ENCODE measurements around the gene UGGT1. TPM values are rescaled to one million over a fixed set of nuclear protein-coding genes. Genes with fewer than 3 reads are reported as not detected.

The UGGT1 gene
- total and polyA plus RNA-seq, 8 donors: 33.1 to 72.0 (median 36.3) TPM

DNA sequence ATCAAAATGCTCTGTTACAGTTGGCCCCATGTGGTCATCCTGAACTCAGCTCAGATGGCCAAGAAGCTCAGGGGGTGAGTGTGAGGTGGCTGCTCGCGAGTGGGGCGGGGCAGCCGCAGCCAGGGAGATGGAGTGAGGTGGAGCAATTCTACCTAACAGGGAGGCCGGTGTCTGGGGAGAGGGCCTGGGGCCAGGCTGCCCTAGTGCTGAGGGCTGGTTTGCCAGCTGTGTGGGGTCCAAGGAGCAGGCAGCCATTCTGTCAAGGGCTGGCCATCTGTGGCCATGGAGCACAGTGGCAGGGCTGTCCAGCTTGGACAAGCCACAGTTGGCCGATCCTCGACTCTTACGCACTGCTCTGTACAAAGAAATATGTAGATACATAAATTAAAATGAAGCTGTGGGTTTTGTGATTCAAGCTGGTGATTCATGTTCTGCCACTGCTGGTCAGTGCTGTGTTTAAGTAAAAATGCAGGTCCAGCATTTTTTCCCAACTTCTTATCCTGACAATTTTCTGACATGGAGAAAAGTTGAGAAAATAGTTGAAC is 145.6 kb downstream of the UGGT1 start:
- no peak for ATAC-seq
- no peak overlapping the region for H3K27ac ChIP-seq
- H3K27me3 ChIP-seq: peaks cover 5 to 17% of the 10 kb centered on the region in 2 donors
- TF ChIP-seq, protein P1, sequence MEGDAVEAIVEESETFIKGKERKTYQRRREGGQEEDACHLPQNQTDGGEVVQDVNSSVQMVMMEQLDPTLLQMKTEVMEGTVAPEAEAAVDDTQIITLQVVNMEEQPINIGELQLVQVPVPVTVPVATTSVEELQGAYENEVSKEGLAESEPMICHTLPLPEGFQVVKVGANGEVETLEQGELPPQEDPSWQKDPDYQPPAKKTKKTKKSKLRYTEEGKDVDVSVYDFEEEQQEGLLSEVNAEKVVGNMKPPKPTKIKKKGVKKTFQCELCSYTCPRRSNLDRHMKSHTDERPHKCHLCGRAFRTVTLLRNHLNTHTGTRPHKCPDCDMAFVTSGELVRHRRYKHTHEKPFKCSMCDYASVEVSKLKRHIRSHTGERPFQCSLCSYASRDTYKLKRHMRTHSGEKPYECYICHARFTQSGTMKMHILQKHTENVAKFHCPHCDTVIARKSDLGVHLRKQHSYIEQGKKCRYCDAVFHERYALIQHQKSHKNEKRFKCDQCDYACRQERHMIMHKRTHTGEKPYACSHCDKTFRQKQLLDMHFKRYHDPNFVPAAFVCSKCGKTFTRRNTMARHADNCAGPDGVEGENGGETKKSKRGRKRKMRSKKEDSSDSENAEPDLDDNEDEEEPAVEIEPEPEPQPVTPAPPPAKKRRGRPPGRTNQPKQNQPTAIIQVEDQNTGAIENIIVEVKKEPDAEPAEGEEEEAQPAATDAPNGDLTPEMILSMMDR (IDR thresholded peaks at IDR 0.05): no peak
- H3K4me3 ChIP-seq: no peak overlapping the region
- no peaks in the 10 kb centered on the region for H3K36me3 ChIP-seq
- intact Hi-C loops (cut with DNase I): loop anchor here in 1 of 2 donors (10.0 kb wide), 1 partner anchor 62 kb away; no protein-coding TSS in a partner anchor
- DNase-seq: no peak
- H3K4me1 ChIP-seq: peaks cover 0 to 12% of the 10 kb centered on the region in 2 donors
- H3K9me3 ChIP-seq: no peaks in the 10 kb centered on the region

DNA sequence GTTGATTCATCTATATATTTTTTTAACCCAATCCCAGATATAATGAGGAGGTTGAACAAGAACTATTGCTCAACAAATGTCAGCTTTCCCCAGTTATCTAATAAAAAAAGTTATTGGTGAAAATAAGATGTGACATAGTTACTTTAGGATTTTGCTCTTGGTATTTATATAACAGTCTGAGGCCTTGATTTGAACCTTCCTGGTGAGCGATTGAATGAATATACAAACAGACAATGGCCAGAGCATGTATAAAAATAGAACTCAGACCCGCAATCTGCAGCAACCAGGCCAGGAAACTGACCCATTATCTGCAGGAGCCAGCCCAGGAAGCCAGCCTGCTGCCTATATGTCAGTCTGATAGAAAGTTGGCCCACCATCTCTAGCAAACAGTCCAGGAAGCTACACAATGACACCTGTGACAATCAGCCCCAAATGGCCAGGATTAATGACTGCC is 146.1 kb downstream of the UGGT1 start:
- no peak overlapping the region for H3K27ac ChIP-seq
- TF ChIP-seq, protein P1 (IDR thresholded peaks at IDR 0.05): no peak
- intact Hi-C loops (cut with DNase I): loop anchor here in 1 of 2 donors (10.0 kb wide), 1 partner anchor 62 kb away; no protein-coding TSS in a partner anchor

DNA sequence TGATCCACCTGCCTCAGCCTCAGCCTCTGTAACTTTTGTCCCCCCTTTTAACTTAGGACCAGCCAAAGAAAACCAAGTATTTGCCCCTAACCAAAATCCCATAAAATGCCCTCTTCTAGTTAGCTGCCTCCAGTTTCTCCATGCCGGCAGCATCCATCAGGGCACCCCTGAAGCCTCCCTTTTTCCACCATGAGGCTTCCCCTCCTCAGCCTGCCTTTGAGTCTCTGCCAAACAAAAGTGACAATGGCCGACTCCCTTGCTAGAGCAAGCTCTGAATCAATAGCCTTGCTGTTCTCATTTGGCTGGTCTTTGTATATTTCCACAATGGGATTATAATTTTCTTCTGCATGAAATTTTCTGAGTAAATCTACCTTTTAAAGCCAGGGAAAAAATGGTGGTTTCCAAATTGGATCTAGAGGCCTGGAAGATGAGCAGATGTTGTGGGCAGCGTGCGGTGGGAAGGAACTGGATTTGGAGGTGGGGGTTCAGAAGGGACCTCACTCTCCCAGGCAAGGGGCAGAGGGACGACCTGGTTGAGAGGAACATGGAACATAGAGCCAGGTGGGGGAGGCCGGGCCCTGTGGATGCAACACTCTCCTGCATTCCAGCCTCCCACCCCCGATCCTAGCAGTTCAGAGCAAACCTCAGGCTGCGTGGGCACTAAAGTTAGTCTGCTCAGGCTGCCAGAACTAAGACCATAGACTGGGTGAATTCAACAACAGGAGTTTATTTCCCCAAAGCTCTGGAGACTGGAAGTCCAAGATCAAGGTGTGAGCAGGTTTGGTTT is 147.1 kb downstream of the UGGT1 start:
- Histone ChIP-seq H3K27me3 (peaks cover 0 to 2% of the 10 kb centered on the region in 2 donors), H3K4me1 (peaks cover 0 to 4% of the 10 kb centered on the region in 2 donors), H3K27ac (no peak overlapping the region), H3K4me3 (no peak overlapping the region), H3K9me3 (no peaks in the 10 kb centered on the region), H3K36me3 (no peaks in the 10 kb centered on the region)
- TF ChIP-seq, protein P1 (IDR thresholded peaks at IDR 0.05): no peak
- ATAC-seq (no peak), DNase-seq (no peak)
- intact Hi-C loops (cut with DNase I): loop anchor here in 1 of 2 donors (10.0 kb wide), 1 partner anchor 63 kb away; no protein-coding TSS in a partner anchor

More for the DNA sequence above, 146.1 kb downstream of the UGGT1 start:
- no peak overlapping the region for H3K4me3 ChIP-seq
- no peaks in the 10 kb centered on the region for H3K36me3 ChIP-seq
- H3K27me3 ChIP-seq: peaks cover 3 to 12% of the 10 kb centered on the region in 2 donors
- ATAC-seq (no peak), DNase-seq (no peak)
- H3K4me1 ChIP-seq: peaks cover 0 to 12% of the 10 kb centered on the region in 2 donors
- H3K9me3 ChIP-seq: no peaks in the 10 kb centered on the region

DNA sequence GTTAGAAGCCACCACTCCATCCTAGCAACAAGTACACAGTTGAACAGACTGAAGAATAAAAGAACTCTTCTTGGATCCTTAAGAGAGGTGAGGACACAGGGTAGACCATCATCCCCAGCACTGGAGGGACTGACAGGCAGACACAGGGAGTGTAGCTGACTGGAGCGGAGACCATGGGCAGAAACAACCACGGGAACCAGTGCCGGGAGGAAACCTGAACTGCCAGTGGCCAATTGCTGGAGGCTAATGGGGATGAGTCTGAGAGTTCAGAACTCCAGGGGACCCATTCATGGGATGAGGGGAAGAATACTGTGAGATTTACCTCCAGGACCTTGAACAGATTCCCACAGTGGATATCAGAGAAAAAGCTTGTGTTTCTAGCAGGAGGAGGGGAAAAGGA is 150.9 kb downstream of the UGGT1 start:
- Histone ChIP-seq H3K4me3 (no peak overlapping the region), H3K27ac (no peak overlapping the region), H3K27me3 (no peaks in the 10 kb centered on the region), H3K36me3 (no peaks in the 10 kb centered on the region), H3K9me3 (no peaks in the 10 kb centered on the region), H3K4me1 (no peaks in the 10 kb centered on the region)
- DNase-seq: no peak
- TF ChIP-seq, protein P1 (IDR thresholded peaks at IDR 0.05): no peak
- intact Hi-C loops (cut with DNase I): no loop called here
- ATAC-seq: no peak

Other genes with a start within 250 kb of the UGGT1 start
- gene POLR2D, start 233.0 kb upstream of the UGGT1 start, total RNA-seq: 10 to 100 TPM; 27.2 to 28.0 TPM
- 10 to 100 TPM; 34.7 to 39.5 (median 36.9) TPM for gene POLR2D, start 233.0 kb upstream of the UGGT1 start, polyA plus RNA-seq (ENCODE audit: insufficient read length in 6 of 6)
- 10 to 100 TPM; 13.6 to 15.1 TPM for gene AMMECR1L, start 205.2 kb upstream of the UGGT1 start, total RNA-seq
- 10 to 100 TPM; 22.2 to 26.3 (median 25.0) TPM for gene AMMECR1L, start 205.2 kb upstream of the UGGT1 start, polyA plus RNA-seq (ENCODE audit: insufficient read length in 6 of 6)
- gene SAP130, start 63.1 kb upstream of the UGGT1 start, total RNA-seq: 10 to 100 TPM; 19.1 to 23.2 TPM
- gene SAP130, start 63.1 kb upstream of the UGGT1 start, polyA plus RNA-seq (ENCODE audit: insufficient read length in 6 of 6): 10 to 100 TPM; 23.3 to 27.7 (median 24.9) TPM
- gene HS6ST1, start 227.7 kb downstream of the UGGT1 start, total RNA-seq: 10 to 100 TPM; 30.8 to 38.0 TPM
- 10 to 100 TPM; 29.3 to 46.4 (median 38.1) TPM for gene HS6ST1, start 227.7 kb downstream of the UGGT1 start, polyA plus RNA-seq (ENCODE audit: insufficient read length in 6 of 6)